ENCODE data around the gene MIPEP.

- TF ChIP-seq EZH2 (IDR thresholded peaks at IDR 0.05; ENCODE audit: insufficient read depth, poor library complexity, severe bottlenecking): no peak
- TF ChIP-seq EZH2phosphoT487 (IDR thresholded peaks at IDR 0.05; ENCODE audit: insufficient read depth, low read depth): no peak
Measured at GRCh38 chr13:23856008-23856750, 33.0 kb downstream of the MIPEP start.

Data from GM23248 (cell line).